PFSK-1 (cell line): ENCODE measurements around the gene PTPN5.

ENCODE experiments used
- FOXP2 ChIP-seq: optimal IDR thresholded peaks from 2 replicates; pipeline ENCODE3; 2011; ENCODE audit warnings: borderline replicate concordance, control low read depth, inconsistent platforms; ENCODE audit not compliant: insufficient read depth; ENCODE audit errors: extremely low read length, extremely low read depth
- POLR2AphosphoS5 ChIP-seq: IDR thresholded peaks from 2 replicates; pipeline ENCODE4 v1.6.1; 2012; ENCODE audit warnings: low read depth, mild to moderate bottlenecking, control low read depth, low read length, moderate library complexity
- SIN3A ChIP-seq: IDR thresholded peaks from 2 replicates; pipeline ENCODE4 v1.6.1; 2012; ENCODE audit warnings: mild to moderate bottlenecking, low read length, moderate library complexity, borderline replicate concordance; ENCODE audit not compliant: insufficient read depth
- TAF1 ChIP-seq: IDR thresholded peaks from 2 replicates; pipeline ENCODE4 v1.6.1; 2012; ENCODE audit warnings: low read length, control low read depth, borderline replicate concordance; ENCODE audit not compliant: insufficient read depth
- TF ChIP-seq, protein P1 (sequence below), 2 experiments: IDR thresholded peaks; 2 replicates each; pipeline versions ENCODE4 v1.6.1 to v1.8.0; 2011 to 2012; ENCODE audit warnings: low read depth in 2 of 2, low read length in 2 of 2, control low read depth in 1 of 2, inconsistent platforms in 1 of 2, mild to moderate bottlenecking in 1 of 2, moderate library complexity in 1 of 2; ENCODE audit not compliant: insufficient read depth in 1 of 2

Gene PTPN5

DNA sequence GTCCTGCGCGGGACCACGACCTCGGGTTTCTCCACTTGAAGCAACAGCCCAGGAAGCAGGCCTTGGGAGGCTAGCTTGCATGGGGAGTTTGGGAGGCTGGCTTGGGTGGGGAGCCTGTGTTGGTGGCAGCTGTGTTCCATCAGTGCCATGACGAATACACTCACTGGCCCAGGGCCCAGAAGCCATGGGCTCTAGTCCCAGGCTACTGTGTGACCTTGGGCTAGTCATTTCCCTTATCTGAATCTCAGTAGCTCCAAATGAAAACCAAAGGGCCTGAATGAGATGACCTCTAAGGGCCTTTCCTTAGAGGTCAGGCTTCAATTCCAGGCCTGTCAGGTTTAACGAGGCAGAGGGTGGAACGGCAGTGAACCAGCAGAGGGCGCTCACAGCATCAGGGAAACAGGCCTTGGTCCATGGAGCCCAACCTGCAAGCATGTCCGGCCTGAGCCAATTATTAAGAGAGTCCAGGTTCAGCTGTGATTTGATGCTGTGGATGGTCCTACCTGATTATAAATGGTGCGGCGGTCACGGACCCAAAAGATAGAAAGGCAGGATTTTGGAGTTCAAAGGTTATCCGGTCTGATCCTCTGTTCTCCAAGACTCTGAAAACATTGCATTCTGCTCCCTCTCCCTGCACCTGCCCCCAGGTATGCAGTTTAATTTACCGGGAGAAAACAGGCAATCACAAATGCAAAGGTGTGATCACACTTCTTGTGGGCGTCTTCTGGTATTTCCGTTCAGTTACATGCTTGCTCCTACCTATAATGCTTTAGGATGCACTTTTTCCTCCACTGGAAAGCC lies 15.9 kb downstream of the PTPN5 start:
- TF ChIP-seq POLR2AphosphoS5 (no peak), FOXP2 (no peak), SIN3A (no peak), TAF1 (no peak)
- TF ChIP-seq, protein P1, sequence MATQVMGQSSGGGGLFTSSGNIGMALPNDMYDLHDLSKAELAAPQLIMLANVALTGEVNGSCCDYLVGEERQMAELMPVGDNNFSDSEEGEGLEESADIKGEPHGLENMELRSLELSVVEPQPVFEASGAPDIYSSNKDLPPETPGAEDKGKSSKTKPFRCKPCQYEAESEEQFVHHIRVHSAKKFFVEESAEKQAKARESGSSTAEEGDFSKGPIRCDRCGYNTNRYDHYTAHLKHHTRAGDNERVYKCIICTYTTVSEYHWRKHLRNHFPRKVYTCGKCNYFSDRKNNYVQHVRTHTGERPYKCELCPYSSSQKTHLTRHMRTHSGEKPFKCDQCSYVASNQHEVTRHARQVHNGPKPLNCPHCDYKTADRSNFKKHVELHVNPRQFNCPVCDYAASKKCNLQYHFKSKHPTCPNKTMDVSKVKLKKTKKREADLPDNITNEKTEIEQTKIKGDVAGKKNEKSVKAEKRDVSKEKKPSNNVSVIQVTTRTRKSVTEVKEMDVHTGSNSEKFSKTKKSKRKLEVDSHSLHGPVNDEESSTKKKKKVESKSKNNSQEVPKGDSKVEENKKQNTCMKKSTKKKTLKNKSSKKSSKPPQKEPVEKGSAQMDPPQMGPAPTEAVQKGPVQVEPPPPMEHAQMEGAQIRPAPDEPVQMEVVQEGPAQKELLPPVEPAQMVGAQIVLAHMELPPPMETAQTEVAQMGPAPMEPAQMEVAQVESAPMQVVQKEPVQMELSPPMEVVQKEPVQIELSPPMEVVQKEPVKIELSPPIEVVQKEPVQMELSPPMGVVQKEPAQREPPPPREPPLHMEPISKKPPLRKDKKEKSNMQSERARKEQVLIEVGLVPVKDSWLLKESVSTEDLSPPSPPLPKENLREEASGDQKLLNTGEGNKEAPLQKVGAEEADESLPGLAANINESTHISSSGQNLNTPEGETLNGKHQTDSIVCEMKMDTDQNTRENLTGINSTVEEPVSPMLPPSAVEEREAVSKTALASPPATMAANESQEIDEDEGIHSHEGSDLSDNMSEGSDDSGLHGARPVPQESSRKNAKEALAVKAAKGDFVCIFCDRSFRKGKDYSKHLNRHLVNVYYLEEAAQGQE (IDR thresholded peaks at IDR 0.05; ENCODE audit: insufficient read depth in 1 of 2, low read depth in 2 of 2, low read length in 2 of 2) = no peak

DNA sequence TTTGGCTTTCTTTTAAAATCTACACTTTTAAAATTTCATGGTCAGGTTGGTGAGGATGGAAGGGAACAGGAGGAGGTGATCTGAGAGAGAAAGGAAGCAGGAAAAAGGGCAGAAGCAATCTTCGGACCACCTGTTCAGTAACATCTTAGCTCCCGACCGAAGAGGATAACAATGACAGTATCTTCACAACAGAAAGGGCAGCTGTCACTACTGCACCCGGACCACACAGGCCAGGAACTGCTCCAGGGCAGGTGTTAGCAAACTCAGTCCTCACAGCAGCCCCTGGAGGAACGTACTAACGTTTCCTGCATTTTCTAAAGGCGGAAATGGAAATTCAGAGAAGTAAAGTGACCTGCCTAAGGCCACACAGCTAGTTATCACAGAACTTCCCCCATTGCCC lies 16.8 kb downstream of the PTPN5 start:
- TF ChIP-seq, protein P1 (IDR thresholded peaks at IDR 0.05; ENCODE audit: insufficient read depth in 1 of 2, low read depth in 2 of 2, low read length in 2 of 2) = no peak
- TF ChIP-seq FOXP2 = no peak

DNA sequence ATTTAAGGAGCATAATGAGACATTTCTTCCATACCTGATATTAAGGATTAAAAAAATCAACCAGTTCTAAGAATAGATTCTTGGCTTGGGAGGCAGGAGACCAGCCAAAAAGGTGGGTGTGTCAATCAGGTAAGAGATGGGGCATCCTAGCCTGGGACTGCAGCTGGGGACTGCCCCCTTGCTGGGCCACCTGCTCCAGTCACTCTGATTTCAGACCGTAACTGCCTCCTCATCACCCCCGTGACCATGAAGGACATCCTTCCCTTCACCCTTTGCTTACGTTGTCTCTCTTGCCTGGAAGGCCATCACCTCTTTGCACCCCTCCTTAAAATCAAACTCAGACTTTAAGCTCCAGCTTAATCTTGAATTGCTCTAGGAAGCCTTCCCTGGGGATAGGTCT lies 17.9 kb downstream of the PTPN5 start:
- TF ChIP-seq POLR2AphosphoS5 = no peak
- TF ChIP-seq TAF1 = no peak
- TF ChIP-seq, protein P1 (IDR thresholded peaks at IDR 0.05; ENCODE audit: insufficient read depth in 1 of 2, low read depth in 2 of 2, low read length in 2 of 2) = no peak
- TF ChIP-seq FOXP2 = no peak
- TF ChIP-seq SIN3A = no peak

DNA sequence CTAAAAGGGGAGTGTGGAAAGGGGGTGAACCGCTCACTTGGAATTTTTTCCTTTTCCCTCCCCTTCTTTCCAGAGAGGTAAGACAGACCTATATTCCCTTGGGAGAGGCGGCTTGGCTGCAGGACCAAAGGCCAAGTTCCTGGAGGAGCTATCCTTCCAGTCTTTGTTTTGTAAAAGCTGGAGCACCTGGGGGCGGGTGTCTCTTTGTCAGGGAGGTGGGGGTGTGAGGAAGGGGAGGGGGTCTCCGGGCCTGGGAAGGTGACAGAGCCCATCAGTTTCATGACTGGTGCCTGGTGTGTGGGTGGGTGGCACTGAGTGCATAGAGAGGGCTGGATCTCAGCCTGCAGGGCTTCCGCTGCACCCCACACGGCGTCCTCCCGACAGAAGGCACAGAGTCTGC lies 18.5 kb downstream of the PTPN5 start:
- no peak for TF ChIP-seq FOXP2

DNA sequence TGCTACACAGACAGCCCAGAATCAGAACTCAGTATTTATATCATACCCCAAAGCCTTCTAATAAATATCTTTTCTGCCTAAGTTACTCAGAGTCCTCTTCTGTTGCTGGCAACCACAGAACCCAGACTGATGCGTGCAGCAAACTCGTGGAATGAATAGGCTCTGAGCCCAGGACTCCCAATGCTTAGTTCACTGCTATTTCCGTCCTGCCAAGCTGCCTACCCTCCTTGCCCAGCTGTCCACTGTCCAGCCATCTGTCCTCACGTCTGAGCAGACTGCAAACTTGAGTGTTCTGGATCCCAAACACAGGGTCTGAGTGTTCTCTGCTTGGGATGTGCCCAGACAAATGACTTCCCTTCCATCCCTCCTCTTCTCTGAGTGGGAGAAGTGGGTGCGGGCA lies 19.4 kb downstream of the PTPN5 start:
- TF ChIP-seq FOXP2 (no peak), TAF1 (no peak), POLR2AphosphoS5 (no peak), SIN3A (no peak)
- TF ChIP-seq, protein P1 (IDR thresholded peaks at IDR 0.05; ENCODE audit: insufficient read depth in 1 of 2, low read depth in 2 of 2, low read length in 2 of 2) = no peak
